Keratinocyte (primary cell): ENCODE measurements around the gene TMEM184C. TPM values are rescaled to one million over a fixed set of nuclear protein-coding genes. Genes with fewer than 3 reads are reported as not detected.

Experiments
- DNase-seq: peaks from one replicate; pipeline ENCODE4 v3.0.0-alpha.2; 2011; ENCODE audit warnings: low read depth, missing footprints, low spot score
- FAIRE-seq: peaks from 2 replicates; lab custom pipeline; 2011; peaks lifted over from hg19 to GRCh38; lab: Jason Lieb, UNC
- H2AFZ ChIP-seq: 2 replicates; pipeline ENCODE4 v1.6.0; 2012; ENCODE audit warnings: low read length, control low read depth, inconsistent platforms; ENCODE audit not compliant: control insufficient read depth
- H3K27ac ChIP-seq: 2 replicates; pipeline ENCODE4 v1.5.1; 2011; ENCODE audit warnings: low read length; ENCODE audit not compliant: control insufficient read depth, insufficient read depth
- H3K27me3 ChIP-seq: 3 replicates; pipeline ENCODE4 v1.6.0; 2011; ENCODE audit warnings: low read length; ENCODE audit not compliant: control insufficient read depth, insufficient read depth; ENCODE audit errors: extremely low read depth
- H3K36me3 ChIP-seq, 2 experiments: 2 replicates in 1 of 2; 3 replicates in 1 of 2; pipeline ENCODE4 v1.5.1; 2011; ENCODE audit warnings: low read length in 2 of 2, mild to moderate bottlenecking in 1 of 2; ENCODE audit not compliant: control insufficient read depth in 2 of 2, insufficient read depth in 2 of 2; ENCODE audit errors: extremely low read depth in 1 of 2
- H3K4me1 ChIP-seq: 3 replicates; pipeline ENCODE4 v1.5.1; 2011; ENCODE audit warnings: low read length; ENCODE audit not compliant: control insufficient read depth, insufficient read depth; ENCODE audit errors: extremely low read depth
- H3K4me2 ChIP-seq: 3 replicates; pipeline ENCODE4 v1.6.0; 2011; ENCODE audit warnings: low read depth, low read length; ENCODE audit not compliant: control insufficient read depth, insufficient read depth; ENCODE audit errors: extremely low read depth
- H3K4me3 ChIP-seq, 3 experiments: fragments of 200-600 bp in 1 of 3; sonication (generic) in 1 of 3; 2 replicates in 2 of 3; 3 replicates in 1 of 3; pipeline ENCODE4 v1.5.1; 2011 to 2016; ENCODE audit warnings: low read length in 3 of 3, mild to moderate bottlenecking in 3 of 3, control low read depth in 2 of 3, inconsistent platforms in 1 of 3, low read depth in 1 of 3, mixed read lengths in 1 of 3, mixed run types in 1 of 3, moderate library complexity in 1 of 3; ENCODE audit not compliant: control insufficient read depth in 2 of 3, insufficient read depth in 2 of 3; ENCODE audit errors: extremely low read depth in 1 of 3
- H3K79me2 ChIP-seq: 2 replicates; pipeline ENCODE4 v1.6.0; 2012; ENCODE audit warnings: low read length; ENCODE audit not compliant: control insufficient read depth, insufficient read depth
- H3K9ac ChIP-seq: 3 replicates; pipeline ENCODE4 v1.6.0; 2011; ENCODE audit warnings: low read length; ENCODE audit not compliant: control insufficient read depth, insufficient read depth; ENCODE audit errors: extremely low read depth
- H3K9me1 ChIP-seq: 3 replicates; pipeline ENCODE4 v1.6.0; 2011; ENCODE audit warnings: low read length; ENCODE audit not compliant: control insufficient read depth, insufficient read depth; ENCODE audit errors: extremely low read depth
- H3K9me3 ChIP-seq: 2 replicates; pipeline ENCODE4 v1.5.1; 2012; ENCODE audit warnings: low read depth, low read length; ENCODE audit not compliant: control insufficient read depth
- H4K20me1 ChIP-seq: 3 replicates; pipeline ENCODE4 v1.6.0; 2011; ENCODE audit warnings: low read length; ENCODE audit not compliant: control insufficient read depth, insufficient read depth; ENCODE audit errors: extremely low read depth
- CTCF ChIP-seq, 3 experiments: IDR thresholded peaks in 1 of 3; conservative IDR thresholded peaks in 1 of 3; optimal IDR thresholded peaks in 1 of 3; 2 replicates in 2 of 3; 3 replicates in 1 of 3; pipeline versions ENCODE3 to v1.5.1; 2011; ENCODE audit warnings: low read length in 3 of 3, mild to moderate bottlenecking in 3 of 3, moderate library complexity in 2 of 3, control low read depth in 1 of 3, inconsistent platforms in 1 of 3; ENCODE audit not compliant: insufficient read depth in 2 of 3; ENCODE audit errors: extremely low read depth in 1 of 3
- EZH2 ChIP-seq: IDR thresholded peaks from one replicate; pipeline ENCODE4 v1.6.1; 2012; ENCODE audit warnings: inconsistent platforms, mild to moderate bottlenecking, low read length, moderate library complexity
- dilution Hi-C: fragments of 300-500 bp; cut with MboI; formaldehyde crosslinking; loops from one replicate; pipeline ENCODE4 v1.7.0; 2020; ENCODE audit warnings: low sequenced_read_pairs; ENCODE audit not compliant: extremely low pct_ligation_motif_present
- polyA plus RNA-seq, 5 experiments: library from polyadenylated mRNA; depleted of rRNA in 3 of 5; stranded (reverse) in 3 of 5; stranded (forward) in 1 of 5; unstranded in 1 of 5; fragments of >200 nt; gene quantifications; 1 replicate in 1 of 5; 2 replicates in 3 of 5; 3 replicates in 1 of 5; pipeline versions ENCODE4 v1.2.1 to v1.2.3, GENCODE V29; 2011 to 2012; ENCODE audit warnings: missing spikeins in 2 of 5, low read depth in 1 of 5, low replicate concordance in 1 of 5

The TMEM184C gene
- polyA plus RNA-seq, 1 donor (not counting 4 experiments of a cell fraction or from before 2014, with no cell fraction given) = 32.2 TPM

GRCh38 chr4:147639388-147639787 is 22.2 kb downstream of the TMEM184C start:
- DNase-seq = no peak
- Histone ChIP-seq H3K4me1 (no peaks in the 10 kb centered on the region), H3K4me3 (no peak overlapping the region), H2AFZ (no peak overlapping the region), H3K4me2 (no peak overlapping the region), H3K9me1 (no peaks in the 10 kb centered on the region), H3K9me3 (no peaks in the 10 kb centered on the region), H3K9ac (no peak overlapping the region), H3K27me3 (no peaks in the 10 kb centered on the region), H3K79me2 (peaks cover 1% of the 10 kb centered on the region), H3K36me3 (peaks cover 3 to 4% of the 10 kb centered on the region in 2 experiments), H4K20me1 (no peaks in the 10 kb centered on the region), H3K27ac (no peak overlapping the region)
- no peak for FAIRE-seq
- TF ChIP-seq EZH2 (no peak), CTCF (optimal IDR thresholded peaks at IDR 0.05 in 1 of 3, IDR thresholded peaks at IDR 0.05 in 1 of 3, conservative IDR thresholded peaks at IDR 0.05 in 1 of 3; ENCODE audit: extremely low read depth in 1 of 3, insufficient read depth in 2 of 3, low read length in 3 of 3) (no peak)
- dilution Hi-C loops = no loop called here

- Histone ChIP-seq H3K9me3 (no peaks in the 10 kb centered on the region), H3K4me3 (no peak overlapping the region), H3K4me2 (no peak overlapping the region), H3K9me1 (no peaks in the 10 kb centered on the region), H4K20me1 (no peaks in the 10 kb centered on the region), H3K36me3 (peaks cover 2 to 3% of the 10 kb centered on the region in 2 experiments), H3K27ac (no peak overlapping the region), H3K4me1 (no peaks in the 10 kb centered on the region), H3K79me2 (peaks cover 4% of the 10 kb centered on the region), H2AFZ (no peak overlapping the region), H3K27me3 (no peaks in the 10 kb centered on the region), H3K9ac (no peak overlapping the region)
- DNase-seq (no peak), FAIRE-seq (no peak)
- TF ChIP-seq CTCF (optimal IDR thresholded peaks at IDR 0.05 in 1 of 3, IDR thresholded peaks at IDR 0.05 in 1 of 3, conservative IDR thresholded peaks at IDR 0.05 in 1 of 3; ENCODE audit: extremely low read depth in 1 of 3, insufficient read depth in 2 of 3, low read length in 3 of 3) (no peak), EZH2 (no peak)
- dilution Hi-C loops = no loop called here
These were observed 23.1 kb downstream of the TMEM184C start for GRCh38 chr4:147640331-147640730.
